Activated CD8-positive, alpha-beta memory T cell treated with anti-CD3 and anti-CD28 coated beads, Interleukin-2, amount 50 U/mL, for 24 hours (primary cell): ENCODE data around the gene TRIM42.

Experiments
- DNase-seq: peaks from one replicate; pipeline ENCODE4 v3.0.0-alpha.2; 2020; ENCODE audit errors: extremely low read depth

TRIM42 gene

GRCh38 chr3:140710711-140711389 is 33.0 kb downstream of the TRIM42 start:
- no peak for DNase-seq

- DNase-seq = no peak
Observed at GRCh38 chr3:140711390-140712035, 33.6 kb downstream of the TRIM42 start.

- DNase-seq = no peak
Observed at GRCh38 chr3:140712301-140712700, 34.4 kb downstream of the TRIM42 start.

GRCh38 chr3:140715035-140715434 is 37.2 kb downstream of the TRIM42 start:
- DNase-seq = no peak

GRCh38 chr3:140717921-140718320 is 40.1 kb downstream of the TRIM42 start:
- DNase-seq = no peak

- DNase-seq = no peak
Observed at GRCh38 chr3:140719841-140720614, 42.2 kb downstream of the TRIM42 start.

GRCh38 chr3:140723576-140723975 is 45.7 kb downstream of the TRIM42 start:
- no peak for DNase-seq

GRCh38 chr3:140724856-140725812 is 47.3 kb downstream of the TRIM42 start:
- no peak for DNase-seq

GRCh38 chr3:140726066-140726465 is 48.2 kb downstream of the TRIM42 start:
- no peak for DNase-seq

GRCh38 chr3:140727886-140728285 is 50.0 kb downstream of the TRIM42 start:
- no peak for DNase-seq

- no peak for DNase-seq
Observed at GRCh38 chr3:140731440-140732119, 53.7 kb downstream of the TRIM42 start.

- no peak for DNase-seq
Observed at GRCh38 chr3:140733623-140734022, 55.8 kb downstream of the TRIM42 start.

- DNase-seq = no peak
Observed at GRCh38 chr3:140736863-140737460, 59.1 kb downstream of the TRIM42 start.

GRCh38 chr3:140742116-140742515 is 64.3 kb downstream of the TRIM42 start:
- DNase-seq = no peak

GRCh38 chr3:140748171-140748570 is 70.3 kb downstream of the TRIM42 start:
- no peak for DNase-seq

GRCh38 chr3:140748903-140749302 is 71.0 kb downstream of the TRIM42 start:
- DNase-seq = no peak
